ENCODE results near the gene LEFTY1.

Gene LEFTY1

GRCh38 chr1:225862581-225862950, 26.4 kb downstream of the LEFTY1 start:
- DNase-seq (ENCODE audit: low read depth, low spot score), result no peak
- TF ChIP-seq CTCF (IDR thresholded peaks at IDR 0.05; ENCODE audit: insufficient read depth, low read length, missing control alignments), result no peak
- no peak overlapping the region for H3K4me3 ChIP-seq (ENCODE audit: low read depth, low read length)
- POLR2A ChIA-PET, result no interaction called here
- CTCF ChIA-PET, result interaction anchor here (1.3 to 4.3 kb wide), 2 partner anchors 9 to 388 kb away, joined by 4 to 13 read pairs; no protein-coding TSS in a partner anchor

DNA sequence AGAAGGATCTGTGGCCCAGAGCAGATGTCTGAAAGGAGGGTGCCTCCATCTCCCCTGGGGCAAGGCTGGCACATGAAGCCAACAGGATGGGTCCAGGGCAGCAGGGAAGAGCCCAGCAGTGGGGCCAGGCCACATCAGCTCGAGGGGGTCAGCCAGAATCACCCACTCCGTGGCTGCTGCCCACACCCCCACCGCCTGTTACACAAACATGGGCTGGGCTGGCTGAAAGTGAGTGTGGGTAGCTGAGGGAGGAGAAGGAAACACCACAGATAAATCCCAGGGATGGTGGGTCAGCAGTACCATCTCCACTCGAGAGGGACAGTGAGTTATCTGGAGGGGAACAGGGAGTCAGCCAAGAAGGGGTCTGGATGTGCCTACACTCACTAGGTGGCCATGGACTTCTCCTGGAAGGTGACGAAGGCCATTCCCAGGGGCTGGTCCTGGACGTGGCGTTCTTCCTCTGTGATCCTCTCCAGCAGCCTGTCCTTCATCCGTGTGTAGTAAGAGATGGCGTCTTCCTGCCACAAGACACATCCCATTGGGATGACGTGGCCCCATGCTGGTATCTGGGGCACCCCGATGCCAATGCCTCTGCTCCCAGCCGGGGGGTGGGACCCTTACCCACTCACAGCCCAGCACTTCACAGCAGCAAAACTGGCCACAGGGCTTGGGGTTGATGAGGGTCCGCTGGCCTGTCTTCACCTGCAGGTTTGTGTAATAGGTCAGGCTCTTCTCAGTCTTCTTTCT, 26.9 kb downstream of the LEFTY1 start:
- no peak for TF ChIP-seq CTCF (IDR thresholded peaks at IDR 0.05; ENCODE audit: insufficient read depth, low read length, missing control alignments)
- DNase-seq (ENCODE audit: low read depth, low spot score), result no peak
- CTCF ChIA-PET, result interaction anchor here (1.3 kb wide), 1 partner anchor 8 kb away, joined by 4 read pairs; no protein-coding TSS in a partner anchor
- POLR2A ChIA-PET, result no interaction called here
- H3K4me3 ChIP-seq (ENCODE audit: low read depth, low read length), result no peak overlapping the region

DNA sequence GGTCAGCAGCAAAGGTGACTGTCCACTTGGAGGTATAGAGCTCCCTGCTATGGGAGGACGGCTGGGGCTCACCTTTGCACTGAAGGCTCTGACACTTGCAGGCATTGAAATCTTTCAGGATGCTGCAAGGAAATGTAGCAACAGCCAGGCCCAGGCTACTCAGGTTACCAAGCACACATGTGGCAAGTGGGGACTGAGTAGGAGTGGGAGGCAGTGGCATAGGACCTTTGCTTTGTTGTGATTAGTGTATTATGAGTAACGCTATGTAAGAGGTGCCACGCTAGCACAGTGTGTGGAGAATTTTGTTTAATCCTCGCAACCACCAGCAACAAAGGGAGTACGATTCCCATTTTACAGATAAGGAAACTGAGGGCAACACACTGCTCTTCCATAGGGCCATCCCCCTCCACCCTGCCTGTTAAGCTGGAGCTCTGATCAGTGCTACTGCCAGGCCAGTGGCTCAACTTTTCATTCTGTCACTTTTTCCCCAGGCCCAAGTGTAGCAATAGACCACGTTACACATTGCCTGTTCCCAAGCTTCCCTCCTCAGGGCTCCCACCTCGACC, 28.0 kb downstream of the LEFTY1 start:
- no peak overlapping the region for H3K4me3 ChIP-seq (ENCODE audit: low read depth, low read length)
- DNase-seq (ENCODE audit: low read depth, low spot score), result no peak
- TF ChIP-seq CTCF (IDR thresholded peaks at IDR 0.05; ENCODE audit: insufficient read depth, low read length, missing control alignments), result no peak
- ChIA-PET POLR2A (no interaction called here), CTCF (interaction anchor here (1.4 kb wide), 1 partner anchor 22 kb away, joined by 4 read pairs; the partner anchor contains the start of gene TMEM63A)

- CTCF ChIA-PET, result interaction anchor here (1.4 kb wide), 1 partner anchor 23 kb away, joined by 4 read pairs; the partner anchor contains the start of gene TMEM63A
- no peak overlapping the region for H3K4me3 ChIP-seq (ENCODE audit: low read depth, low read length)
- DNase-seq (ENCODE audit: low read depth, low spot score), result no peak
- TF ChIP-seq CTCF (IDR thresholded peaks at IDR 0.05; ENCODE audit: insufficient read depth, low read length, missing control alignments), result no peak
- POLR2A ChIA-PET, result interaction anchor here (0.6 kb wide), 1 partner anchor 51 kb away, joined by 3 read pairs; no protein-coding TSS in a partner anchor
Observed at GRCh38 chr1:225860107-225860506, 28.8 kb downstream of the LEFTY1 start.

DNA sequence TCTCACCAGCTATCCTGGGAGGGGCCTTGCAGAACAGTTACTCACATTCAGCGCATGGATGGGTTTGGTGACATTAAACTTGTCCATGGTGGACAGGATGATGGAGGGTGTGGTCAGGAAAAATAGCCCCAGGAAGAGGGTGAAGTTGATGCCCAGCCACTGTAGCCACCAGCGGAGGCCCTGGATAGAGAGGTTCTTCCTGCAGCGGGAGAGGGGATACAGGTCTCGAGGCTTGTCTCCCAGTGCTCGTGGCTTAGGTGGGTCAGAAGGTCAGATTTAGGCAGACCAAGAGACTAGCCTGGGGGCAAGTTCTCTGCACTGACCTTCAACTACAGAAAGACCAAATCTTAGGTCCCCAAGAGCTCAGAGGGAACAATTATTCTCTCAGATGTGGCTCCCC, 29.8 kb downstream of the LEFTY1 start:
- CTCF ChIA-PET, result interaction anchor here (1.1 to 1.9 kb wide), 2 partner anchors 13 to 385 kb away, joined by 3 to 6 read pairs; no protein-coding TSS in a partner anchor

More for the DNA sequence above, 29.8 kb downstream of the LEFTY1 start:
- H3K4me3 ChIP-seq (ENCODE audit: low read depth, low read length), result no peak overlapping the region
- TF ChIP-seq CTCF (IDR thresholded peaks at IDR 0.05; ENCODE audit: insufficient read depth, low read length, missing control alignments), result no peak
- POLR2A ChIA-PET, result interaction anchor here (0.6 kb wide), 1 partner anchor 50 kb away, joined by 3 read pairs; no protein-coding TSS in a partner anchor
- DNase-seq (ENCODE audit: low read depth, low spot score), result no peak

Data from AG04449 (cell line).